ENCODE results near the gene CD96.

The CD96 gene

DNA sequence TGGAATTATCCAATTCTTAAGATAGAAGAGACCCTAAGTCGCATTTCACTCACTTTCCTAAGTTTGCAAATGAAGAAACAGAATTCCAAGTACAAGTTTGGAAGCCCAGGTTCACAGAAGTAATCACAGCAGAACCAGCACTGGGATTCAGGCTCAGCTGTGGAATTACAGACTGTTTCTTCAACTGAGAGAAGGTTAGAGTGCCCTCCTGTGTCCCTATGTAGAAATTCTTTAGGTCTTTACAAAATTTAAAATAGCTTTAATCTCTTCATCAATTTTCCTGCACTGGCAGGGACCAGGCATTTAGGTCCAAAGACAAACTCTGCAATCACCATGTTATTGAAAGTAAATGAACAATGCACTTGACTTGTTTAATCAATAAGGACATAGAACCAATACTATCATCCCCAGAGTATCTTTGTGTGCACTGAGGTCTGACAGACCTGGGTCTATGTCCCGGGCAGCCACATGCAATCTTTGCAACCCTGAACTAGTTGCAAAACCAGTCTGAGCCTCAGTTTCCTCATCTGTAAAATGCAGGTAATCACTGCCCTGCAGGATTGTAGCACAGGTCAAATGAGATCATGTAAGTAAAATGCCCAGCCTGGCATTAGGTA lies 149.4 kb downstream of the CD96 start:
- no peak overlapping the region for H3K9ac ChIP-seq (ENCODE audit: low read depth, low read length)
- H3K36me3 ChIP-seq (ENCODE audit: control insufficient read depth, insufficient read depth, low read length), result no peaks in the 10 kb centered on the region
- H3K27me3 ChIP-seq (ENCODE audit: control insufficient read depth, insufficient read depth, low read length), result no peaks in the 10 kb centered on the region
- H3K9me3 ChIP-seq (ENCODE audit: control insufficient read depth, insufficient read depth, low read length), result no peaks in the 10 kb centered on the region
- H3K4me1 ChIP-seq (ENCODE audit: control insufficient read depth, insufficient read depth, low read length), result no peaks in the 10 kb centered on the region
- H3K4me3 ChIP-seq (ENCODE audit: low read depth, low read length), result no peak overlapping the region

DNA sequence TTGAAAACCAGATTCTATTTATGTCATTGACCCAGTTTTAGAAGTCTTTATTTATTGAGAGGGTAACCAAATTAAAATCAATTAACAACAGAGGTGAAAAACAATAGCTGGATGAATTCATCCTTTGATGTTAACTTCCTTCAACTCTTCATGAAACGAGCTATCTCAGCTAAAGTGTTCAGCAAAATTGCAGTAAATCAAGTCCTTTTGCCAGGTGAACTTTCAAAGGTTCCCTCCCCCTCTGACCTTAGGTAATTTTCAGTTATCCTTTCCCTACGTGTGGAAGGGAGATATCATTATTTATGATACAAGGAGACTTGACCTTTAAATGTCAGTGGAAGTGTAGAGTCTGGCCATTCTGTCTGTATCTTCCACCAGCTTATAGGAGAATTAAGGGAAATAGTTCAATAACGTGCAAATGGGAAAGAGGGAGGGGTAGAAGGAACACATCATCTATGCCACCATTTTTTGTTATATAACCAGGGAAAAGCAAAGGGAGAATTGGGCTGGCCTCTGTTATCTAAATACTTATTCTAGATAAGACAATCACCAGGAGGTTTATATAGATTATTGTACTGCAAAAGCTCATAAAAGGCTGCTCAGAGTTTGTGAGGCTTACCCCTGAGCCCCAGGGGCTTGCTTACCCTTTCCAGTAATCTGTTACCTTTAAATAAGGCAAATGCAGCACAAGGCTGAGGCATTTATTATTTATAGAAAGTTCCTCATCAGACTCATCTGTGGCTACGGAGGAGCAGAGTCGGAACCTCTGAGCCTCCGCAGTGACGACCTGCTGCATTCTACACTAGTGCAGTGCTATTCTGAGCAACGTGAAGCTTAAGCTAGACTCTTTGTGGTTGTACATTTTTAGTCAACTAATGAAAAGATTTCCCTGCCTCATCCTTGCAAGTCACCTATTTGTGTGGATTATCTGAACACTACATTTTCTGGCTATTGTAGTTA lies 150.9 kb downstream of the CD96 start:
- Histone ChIP-seq H3K36me3 (ENCODE audit: control insufficient read depth, insufficient read depth, low read length) (no peaks in the 10 kb centered on the region), H3K9ac (ENCODE audit: low read depth, low read length) (no peak overlapping the region), H3K9me3 (ENCODE audit: control insufficient read depth, insufficient read depth, low read length) (no peaks in the 10 kb centered on the region), H3K4me3 (ENCODE audit: low read depth, low read length) (no peak overlapping the region), H3K4me1 (ENCODE audit: control insufficient read depth, insufficient read depth, low read length) (no peaks in the 10 kb centered on the region), H3K27me3 (ENCODE audit: control insufficient read depth, insufficient read depth, low read length) (no peaks in the 10 kb centered on the region)

DNA sequence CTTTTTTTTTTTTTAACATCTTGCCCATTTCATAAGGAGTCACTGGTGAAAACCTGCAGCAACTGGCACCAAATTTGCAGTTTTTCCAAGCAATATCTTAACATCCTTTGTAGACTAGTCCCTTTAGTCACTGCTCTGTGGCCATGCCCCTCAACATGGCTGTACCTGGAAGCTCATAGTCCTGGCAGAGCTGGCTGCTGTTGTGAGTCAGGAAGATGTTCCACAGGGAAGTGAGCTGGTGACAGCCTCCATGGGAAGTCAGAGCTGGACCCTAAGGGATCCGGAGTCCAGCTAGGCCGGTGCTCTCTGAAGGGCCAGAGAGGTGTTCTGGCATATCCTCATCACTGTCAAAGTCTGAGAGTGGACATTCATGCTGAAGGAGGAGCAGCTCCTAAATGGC lies 152.5 kb downstream of the CD96 start:
- Histone ChIP-seq H3K27me3 (ENCODE audit: control insufficient read depth, insufficient read depth, low read length) (no peaks in the 10 kb centered on the region), H3K4me3 (ENCODE audit: low read depth, low read length) (no peak overlapping the region), H3K36me3 (ENCODE audit: control insufficient read depth, insufficient read depth, low read length) (no peaks in the 10 kb centered on the region), H3K9me3 (ENCODE audit: control insufficient read depth, insufficient read depth, low read length) (no peaks in the 10 kb centered on the region), H3K9ac (ENCODE audit: low read depth, low read length) (no peak overlapping the region), H3K4me1 (ENCODE audit: control insufficient read depth, insufficient read depth, low read length) (no peaks in the 10 kb centered on the region)

DNA sequence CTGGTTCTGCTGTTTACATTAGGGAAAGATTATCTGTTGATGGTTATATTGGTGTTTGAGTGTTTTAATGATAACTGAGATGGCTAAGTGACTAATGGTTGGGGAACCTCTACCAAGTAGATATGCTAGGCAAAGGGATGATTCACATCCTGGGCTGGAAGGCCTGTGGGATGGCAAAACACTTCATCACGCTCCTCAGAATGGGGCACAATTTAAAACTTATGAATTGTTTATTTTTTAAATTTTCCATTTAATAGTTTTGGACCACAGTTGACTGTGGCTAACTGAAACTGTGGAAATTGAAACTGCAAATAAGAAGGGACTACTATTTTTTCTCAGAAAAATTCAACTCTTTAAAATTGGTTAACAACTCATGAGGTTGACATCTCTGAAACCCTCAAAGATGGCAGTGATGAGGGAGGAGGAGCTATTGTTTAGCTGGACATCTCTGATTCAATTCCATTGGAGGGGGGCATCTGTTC lies 153.7 kb downstream of the CD96 start:
- no peaks in the 10 kb centered on the region for H3K27me3 ChIP-seq (ENCODE audit: control insufficient read depth, insufficient read depth, low read length)
- no peak overlapping the region for H3K4me3 ChIP-seq (ENCODE audit: low read depth, low read length)
- H3K9me3 ChIP-seq (ENCODE audit: control insufficient read depth, insufficient read depth, low read length), result no peaks in the 10 kb centered on the region
- no peak overlapping the region for H3K9ac ChIP-seq (ENCODE audit: low read depth, low read length)
- H3K36me3 ChIP-seq (ENCODE audit: control insufficient read depth, insufficient read depth, low read length), result no peaks in the 10 kb centered on the region
- no peaks in the 10 kb centered on the region for H3K4me1 ChIP-seq (ENCODE audit: control insufficient read depth, insufficient read depth, low read length)

DNA sequence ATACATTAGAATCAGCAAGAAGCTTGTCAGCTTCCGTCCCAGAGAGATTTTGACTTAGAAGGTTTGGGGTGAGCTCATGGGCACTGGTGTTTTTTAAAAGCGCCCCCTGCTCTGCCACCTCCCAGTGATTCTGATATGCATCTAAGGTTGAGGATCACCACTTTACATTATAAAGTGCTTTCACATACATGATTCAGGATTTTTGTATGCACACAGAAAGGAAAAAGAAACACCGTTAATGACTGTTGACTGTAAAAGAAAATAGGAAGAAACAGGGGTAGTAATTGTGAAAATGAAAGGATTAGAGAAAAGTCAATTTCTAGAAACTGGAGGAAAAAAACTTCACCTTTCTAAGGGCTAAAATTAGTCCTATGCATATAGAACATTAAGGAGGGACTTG lies 158.1 kb downstream of the CD96 start:
- Histone ChIP-seq H3K4me1 (ENCODE audit: control insufficient read depth, insufficient read depth, low read length) (no peaks in the 10 kb centered on the region), H3K9me3 (ENCODE audit: control insufficient read depth, insufficient read depth, low read length) (no peaks in the 10 kb centered on the region), H3K27me3 (ENCODE audit: control insufficient read depth, insufficient read depth, low read length) (no peaks in the 10 kb centered on the region), H3K4me3 (ENCODE audit: low read depth, low read length) (no peak overlapping the region), H3K36me3 (ENCODE audit: control insufficient read depth, insufficient read depth, low read length) (no peaks in the 10 kb centered on the region), H3K9ac (ENCODE audit: low read depth, low read length) (no peak overlapping the region)

DNA sequence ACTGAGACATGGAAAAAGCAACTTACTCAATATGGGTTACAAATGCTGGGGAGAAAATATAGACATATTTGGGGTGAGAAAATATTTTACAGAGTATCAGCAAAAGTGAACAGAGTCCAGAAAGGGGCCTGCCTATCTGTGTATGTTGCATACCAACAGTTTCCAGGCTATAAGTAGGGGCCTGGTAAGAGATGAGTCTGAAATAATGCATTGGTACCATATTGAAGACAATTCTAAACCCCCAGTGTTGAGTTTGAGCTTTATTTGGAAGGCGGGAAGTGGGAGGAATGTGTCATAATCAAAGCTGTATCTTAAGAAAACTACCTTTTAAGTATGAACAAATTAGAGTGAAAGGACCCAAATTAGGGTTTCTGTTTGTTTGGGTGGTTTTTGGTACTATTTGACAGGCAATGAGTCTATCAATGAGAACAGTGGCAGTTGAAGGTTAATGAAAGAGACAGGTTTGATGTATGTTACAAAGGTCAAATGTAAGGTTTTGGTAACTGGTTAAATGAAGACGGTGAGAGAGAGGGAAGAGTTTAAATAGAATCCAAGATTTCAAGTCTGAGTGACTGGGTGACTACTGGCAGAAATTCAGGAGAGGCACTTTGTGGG lies 159.4 kb downstream of the CD96 start:
- Histone ChIP-seq H3K36me3 (ENCODE audit: control insufficient read depth, insufficient read depth, low read length) (no peaks in the 10 kb centered on the region), H3K4me1 (ENCODE audit: control insufficient read depth, insufficient read depth, low read length) (no peaks in the 10 kb centered on the region), H3K9ac (ENCODE audit: low read depth, low read length) (no peak overlapping the region), H3K9me3 (ENCODE audit: control insufficient read depth, insufficient read depth, low read length) (no peaks in the 10 kb centered on the region), H3K27me3 (ENCODE audit: control insufficient read depth, insufficient read depth, low read length) (no peaks in the 10 kb centered on the region), H3K4me3 (ENCODE audit: low read depth, low read length) (no peak overlapping the region)

Data from iPS-15b (cell line).